ENCODE data around the gene CMTR1. TPM values are rescaled to one million over a fixed set of nuclear protein-coding genes. Genes with fewer than 3 reads are reported as not detected.
A peak's percentile ranks its signal among the peaks of the same experiment; 100 is the strongest.

The CMTR1 gene, protein sequence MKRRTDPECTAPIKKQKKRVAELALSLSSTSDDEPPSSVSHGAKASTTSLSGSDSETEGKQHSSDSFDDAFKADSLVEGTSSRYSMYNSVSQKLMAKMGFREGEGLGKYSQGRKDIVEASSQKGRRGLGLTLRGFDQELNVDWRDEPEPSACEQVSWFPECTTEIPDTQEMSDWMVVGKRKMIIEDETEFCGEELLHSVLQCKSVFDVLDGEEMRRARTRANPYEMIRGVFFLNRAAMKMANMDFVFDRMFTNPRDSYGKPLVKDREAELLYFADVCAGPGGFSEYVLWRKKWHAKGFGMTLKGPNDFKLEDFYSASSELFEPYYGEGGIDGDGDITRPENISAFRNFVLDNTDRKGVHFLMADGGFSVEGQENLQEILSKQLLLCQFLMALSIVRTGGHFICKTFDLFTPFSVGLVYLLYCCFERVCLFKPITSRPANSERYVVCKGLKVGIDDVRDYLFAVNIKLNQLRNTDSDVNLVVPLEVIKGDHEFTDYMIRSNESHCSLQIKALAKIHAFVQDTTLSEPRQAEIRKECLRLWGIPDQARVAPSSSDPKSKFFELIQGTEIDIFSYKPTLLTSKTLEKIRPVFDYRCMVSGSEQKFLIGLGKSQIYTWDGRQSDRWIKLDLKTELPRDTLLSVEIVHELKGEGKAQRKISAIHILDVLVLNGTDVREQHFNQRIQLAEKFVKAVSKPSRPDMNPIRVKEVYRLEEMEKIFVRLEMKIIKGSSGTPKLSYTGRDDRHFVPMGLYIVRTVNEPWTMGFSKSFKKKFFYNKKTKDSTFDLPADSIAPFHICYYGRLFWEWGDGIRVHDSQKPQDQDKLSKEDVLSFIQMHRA
- 28.7 and 40.0 TPM in 2 replicates for total RNA-seq (2014; rRNA removed; shearing (Covaris generic); ENCODE audit: low replicate concordance)

DNA sequence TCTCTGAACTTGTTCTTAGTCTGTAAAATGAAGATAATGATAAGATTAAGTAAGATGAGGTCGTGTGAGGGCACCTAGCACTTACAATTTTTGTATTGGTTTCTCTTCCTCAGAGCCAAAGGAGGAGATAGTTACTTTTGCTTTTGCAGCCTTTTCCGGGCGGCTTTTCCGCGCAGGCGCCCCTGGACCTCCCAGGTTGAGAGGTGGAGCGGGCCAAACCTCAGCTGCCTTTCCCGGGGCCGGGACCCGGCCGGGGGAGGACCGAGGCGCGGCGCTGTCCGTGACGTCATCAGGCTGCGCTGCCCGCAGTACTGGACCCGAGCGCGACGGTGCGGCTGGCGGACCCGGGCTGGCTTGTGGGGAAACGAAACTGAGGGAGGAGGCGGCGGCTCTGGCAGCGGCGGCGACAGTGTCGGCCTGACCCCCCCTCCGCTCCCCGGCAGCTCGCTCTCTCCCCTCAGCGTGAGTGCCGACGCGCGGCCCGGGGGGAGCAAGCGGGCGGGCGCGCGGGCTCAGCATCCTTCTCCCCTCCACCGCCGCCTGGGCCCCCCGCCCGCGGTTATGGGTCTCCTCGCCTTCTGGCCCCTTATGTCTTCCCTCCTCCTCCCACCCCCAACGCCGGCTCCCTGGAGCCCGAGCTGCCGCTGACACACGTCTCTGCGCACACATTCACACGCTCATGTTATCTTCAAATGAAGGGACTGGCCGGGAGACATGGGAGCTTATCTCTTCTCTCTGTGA, at the start of gene CMTR1:
CMTR1 (plus strand) TSS at position 306 of the 741 bp plus-strand sequence. CDS start 2,409 bp downstream, outside the sequence.
- Histone ChIP-seq H3K4me1 (ENCODE audit: low read length) (peaks cover 21% of the 10 kb centered on the region), H3K79me2 (ENCODE audit: low read length) (peaks cover 37% of the 10 kb centered on the region), H3K4me2 (ENCODE audit: low read depth, low read length, poor library complexity, severe bottlenecking) (peak within 1 kb of the TSS; percentile 89), H3K27me3 (ENCODE audit: low read length) (no peaks in the 10 kb centered on the region), H2AFZ (ENCODE audit: low read length) (peak within 1 kb of the TSS; percentile 98), H3K27ac (ENCODE audit: low read length) (peak within 1 kb of the TSS; percentile 79), H3K9me3 (ENCODE audit: low read length) (no peaks in the 10 kb centered on the region), H3K9ac (ENCODE audit: low read length) (peak within 1 kb of the TSS; percentile 97), H3K4me3 (ENCODE audit: low read length) (peak within 1 kb of the TSS; percentile 96), H3K36me3 (ENCODE audit: insufficient read depth, low read length) (no peaks in the 10 kb centered on the region; the same call in 1 of the 2 replicates), H4K20me1 (ENCODE audit: insufficient read depth, low read depth, low read length) (no peaks in the 10 kb centered on the region; the same call in 1 of the 2 replicates), H3K9me2 (replicated peaks; ENCODE audit: insufficient read depth, low read length) (no peaks in the 10 kb centered on the region)
- DNase-seq, result peak; percentile 98

DNA sequence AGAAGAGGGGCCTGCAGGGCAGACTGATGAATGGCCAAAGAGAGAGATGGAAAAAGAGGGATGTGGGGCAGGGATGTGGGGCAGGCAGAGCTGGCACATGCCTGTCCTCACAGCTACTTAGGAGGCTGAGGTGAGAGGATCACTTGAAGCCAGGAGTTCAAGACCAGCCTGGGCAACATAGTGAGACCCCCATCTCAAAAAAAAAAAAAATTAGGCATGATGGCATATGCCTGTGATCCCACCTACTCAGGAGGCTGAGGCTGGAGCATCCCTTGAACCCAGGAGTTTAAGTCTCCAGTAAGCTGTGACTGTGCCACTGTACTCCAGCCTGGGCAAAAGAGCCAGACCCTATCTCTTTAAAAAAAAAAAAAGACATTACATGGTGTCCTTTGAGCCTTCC, 44.4 kb upstream of the CMTR1 start:
- Histone ChIP-seq H3K4me3 (ENCODE audit: low read length) (no peak overlapping the region), H3K9me2 (replicated peaks; ENCODE audit: insufficient read depth, low read length) (no peaks in the 10 kb centered on the region), H3K9ac (ENCODE audit: low read length) (no peak overlapping the region), H4K20me1 (ENCODE audit: insufficient read depth, low read depth, low read length) (no peaks in the 10 kb centered on the region), H3K4me1 (ENCODE audit: low read length) (no peaks in the 10 kb centered on the region), H3K27ac (ENCODE audit: low read length) (no peak overlapping the region), H3K36me3 (ENCODE audit: insufficient read depth, low read length) (peaks cover 13% of the 10 kb centered on the region; the same call in 1 of the 2 replicates), H3K9me3 (ENCODE audit: low read length) (no peaks in the 10 kb centered on the region), H2AFZ (ENCODE audit: low read length) (no peak overlapping the region), H3K79me2 (ENCODE audit: low read length) (no peaks in the 10 kb centered on the region), H3K27me3 (ENCODE audit: low read length) (no peaks in the 10 kb centered on the region), H3K4me2 (ENCODE audit: low read depth, low read length, poor library complexity, severe bottlenecking) (no peak overlapping the region)
- peak; percentile 32 for DNase-seq

DNA sequence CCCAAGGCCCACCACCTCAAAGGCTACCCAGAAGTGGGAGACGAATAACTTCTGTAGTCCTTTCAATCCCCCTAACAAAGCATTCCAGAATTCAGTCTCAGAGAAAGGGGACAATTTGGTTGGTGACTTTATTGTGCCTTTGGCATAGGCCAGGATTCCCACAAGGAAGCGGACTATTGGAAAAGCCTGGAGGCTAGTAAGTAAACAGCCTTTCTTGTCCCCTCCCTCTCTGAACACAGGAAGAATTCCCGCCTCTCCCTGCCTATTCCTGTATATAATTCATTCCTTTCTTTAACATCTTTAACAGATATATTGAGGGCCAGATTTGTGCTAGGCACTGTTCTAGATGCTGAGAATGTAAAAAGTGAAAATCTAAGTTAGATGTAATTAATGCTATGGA, 43.2 kb upstream of the CMTR1 start:
- Histone ChIP-seq H2AFZ (ENCODE audit: low read length) (no peak overlapping the region), H3K9me3 (ENCODE audit: low read length) (no peaks in the 10 kb centered on the region), H3K79me2 (ENCODE audit: low read length) (no peaks in the 10 kb centered on the region), H3K9ac (ENCODE audit: low read length) (no peak overlapping the region), H3K27ac (ENCODE audit: low read length) (no peak overlapping the region), H3K4me3 (ENCODE audit: low read length) (no peak overlapping the region), H3K4me2 (ENCODE audit: low read depth, low read length, poor library complexity, severe bottlenecking) (no peak overlapping the region), H3K4me1 (ENCODE audit: low read length) (no peaks in the 10 kb centered on the region), H3K9me2 (replicated peaks; ENCODE audit: insufficient read depth, low read length) (no peaks in the 10 kb centered on the region), H4K20me1 (ENCODE audit: insufficient read depth, low read depth, low read length) (no peaks in the 10 kb centered on the region), H3K27me3 (ENCODE audit: low read length) (no peaks in the 10 kb centered on the region), H3K36me3 (ENCODE audit: insufficient read depth, low read length) (peaks cover 13% of the 10 kb centered on the region; the same call in 1 of the 2 replicates)
- peak; percentile 14 for DNase-seq

DNA sequence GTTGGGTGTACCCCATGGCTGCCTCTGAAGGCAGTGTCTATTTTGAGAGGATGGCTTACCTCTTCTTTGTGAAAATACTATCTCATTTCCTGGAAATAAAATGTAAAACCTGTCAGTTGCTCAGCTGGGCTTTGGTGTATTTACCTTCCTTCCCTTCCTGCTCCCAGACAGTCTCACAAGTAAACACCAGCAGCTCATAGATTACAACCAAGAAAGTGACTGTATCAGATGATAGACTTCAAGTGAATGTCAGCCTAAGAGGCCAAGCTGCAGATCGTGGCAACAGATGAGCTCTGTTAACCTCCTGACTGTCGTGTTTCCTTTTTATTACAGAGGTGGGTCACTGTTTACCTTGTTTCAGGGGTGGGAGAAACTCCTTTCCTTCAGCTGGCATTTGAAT, 41.9 kb upstream of the CMTR1 start:
- H3K4me3 ChIP-seq (ENCODE audit: low read length), result no peak overlapping the region
- H2AFZ ChIP-seq (ENCODE audit: low read length), result no peak overlapping the region
- H4K20me1 ChIP-seq (ENCODE audit: insufficient read depth, low read depth, low read length), result no peaks in the 10 kb centered on the region
- DNase-seq, result no peak
- H3K27me3 ChIP-seq (ENCODE audit: low read length), result no peaks in the 10 kb centered on the region
- H3K4me2 ChIP-seq (ENCODE audit: low read depth, low read length, poor library complexity, severe bottlenecking), result no peak overlapping the region
- H3K27ac ChIP-seq (ENCODE audit: low read length), result no peak overlapping the region
- H3K9me3 ChIP-seq (ENCODE audit: low read length), result no peaks in the 10 kb centered on the region
- H3K9ac ChIP-seq (ENCODE audit: low read length), result no peak overlapping the region
- H3K36me3 ChIP-seq (ENCODE audit: insufficient read depth, low read length), result peaks cover 13% of the 10 kb centered on the region; the same call in 1 of the 2 replicates
- no peaks in the 10 kb centered on the region for H3K9me2 ChIP-seq (replicated peaks; ENCODE audit: insufficient read depth, low read length)
- no peaks in the 10 kb centered on the region for H3K4me1 ChIP-seq (ENCODE audit: low read length)
- no peaks in the 10 kb centered on the region for H3K79me2 ChIP-seq (ENCODE audit: low read length)

DNA sequence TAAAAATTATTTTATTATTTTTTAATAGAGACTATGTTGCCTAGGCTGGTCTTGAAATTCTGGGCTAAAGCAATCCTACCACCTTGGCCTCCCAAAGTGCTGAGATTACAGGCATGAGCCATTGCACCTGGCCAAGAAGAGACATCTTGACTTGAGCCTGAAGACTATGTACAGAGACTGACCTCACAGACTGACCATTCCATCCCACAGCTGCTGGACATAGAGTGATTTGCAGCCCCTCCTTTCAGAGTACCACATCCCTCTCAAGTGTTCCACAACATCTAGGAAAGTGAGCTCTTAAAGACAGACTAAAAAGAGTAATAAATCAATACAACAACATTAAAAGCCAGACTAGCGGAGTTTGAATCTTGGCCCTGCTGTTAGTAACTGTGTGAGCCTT, 40.2 kb upstream of the CMTR1 start:
- H3K4me2 ChIP-seq (ENCODE audit: low read depth, low read length, poor library complexity, severe bottlenecking), result no peak overlapping the region
- DNase-seq, result no peak

DNA sequence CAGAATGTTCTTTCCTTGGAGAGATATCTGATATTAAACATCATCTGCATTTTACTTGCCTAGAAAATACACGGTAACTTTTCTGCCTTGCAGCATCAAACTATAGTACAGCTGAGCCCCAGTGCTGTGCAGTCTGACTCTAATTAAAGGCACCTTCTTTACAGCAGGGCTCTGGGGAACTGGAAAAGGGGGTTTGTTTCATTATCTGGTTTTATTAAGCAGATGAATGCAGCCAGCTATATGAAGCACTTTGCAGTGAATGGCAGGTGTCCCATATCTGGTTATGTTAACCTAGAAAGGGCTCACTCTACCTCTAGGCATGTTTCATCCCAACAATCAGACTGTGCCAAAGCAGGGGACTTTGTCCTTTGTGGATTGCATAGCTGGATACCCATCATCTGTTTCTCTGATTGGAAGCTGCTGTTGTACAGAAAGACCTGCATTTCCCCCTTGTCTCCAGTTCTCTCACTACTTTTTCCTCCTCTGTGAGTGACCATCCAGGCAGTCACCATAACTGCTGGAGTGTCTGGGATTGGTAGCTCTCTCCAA, 39.6 kb upstream of the CMTR1 start:
- Histone ChIP-seq H3K36me3 (ENCODE audit: insufficient read depth, low read length) (peaks cover 6% of the 10 kb centered on the region; the same call in 1 of the 2 replicates), H3K9me3 (ENCODE audit: low read length) (no peaks in the 10 kb centered on the region), H3K4me2 (ENCODE audit: low read depth, low read length, poor library complexity, severe bottlenecking) (no peak overlapping the region), H4K20me1 (ENCODE audit: insufficient read depth, low read depth, low read length) (no peaks in the 10 kb centered on the region), H3K9ac (ENCODE audit: low read length) (no peak overlapping the region), H2AFZ (ENCODE audit: low read length) (no peak overlapping the region), H3K4me3 (ENCODE audit: low read length) (no peak overlapping the region), H3K9me2 (replicated peaks; ENCODE audit: insufficient read depth, low read length) (no peaks in the 10 kb centered on the region), H3K79me2 (ENCODE audit: low read length) (no peaks in the 10 kb centered on the region), H3K4me1 (ENCODE audit: low read length) (no peaks in the 10 kb centered on the region), H3K27me3 (ENCODE audit: low read length) (no peaks in the 10 kb centered on the region), H3K27ac (ENCODE audit: low read length) (no peak overlapping the region)
- peak; percentile 36 for DNase-seq

More for the DNA sequence above, 40.2 kb upstream of the CMTR1 start:
- no peak overlapping the region for H3K27ac ChIP-seq (ENCODE audit: low read length)
- H3K27me3 ChIP-seq (ENCODE audit: low read length), result no peaks in the 10 kb centered on the region
- H4K20me1 ChIP-seq (ENCODE audit: insufficient read depth, low read depth, low read length), result no peaks in the 10 kb centered on the region
- H3K9me3 ChIP-seq (ENCODE audit: low read length), result no peaks in the 10 kb centered on the region
- H3K79me2 ChIP-seq (ENCODE audit: low read length), result no peaks in the 10 kb centered on the region
- peaks cover 9% of the 10 kb centered on the region; the same call in 1 of the 2 replicates for H3K36me3 ChIP-seq (ENCODE audit: insufficient read depth, low read length)
- no peak overlapping the region for H2AFZ ChIP-seq (ENCODE audit: low read length)
- no peaks in the 10 kb centered on the region for H3K4me1 ChIP-seq (ENCODE audit: low read length)
- H3K9me2 ChIP-seq (replicated peaks; ENCODE audit: insufficient read depth, low read length), result no peaks in the 10 kb centered on the region
- no peak overlapping the region for H3K9ac ChIP-seq (ENCODE audit: low read length)
- H3K4me3 ChIP-seq (ENCODE audit: low read length), result no peak overlapping the region

GRCh38 chr6:37396571-37397180, 36.3 kb upstream of the CMTR1 start:
- H3K9me2 ChIP-seq (replicated peaks; ENCODE audit: insufficient read depth, low read length), result no peaks in the 10 kb centered on the region
- H3K9ac ChIP-seq (ENCODE audit: low read length), result no peak overlapping the region
- no peaks in the 10 kb centered on the region for H3K79me2 ChIP-seq (ENCODE audit: low read length)
- H2AFZ ChIP-seq (ENCODE audit: low read length), result no peak overlapping the region
- H4K20me1 ChIP-seq (ENCODE audit: insufficient read depth, low read depth, low read length), result no peaks in the 10 kb centered on the region
- no peaks in the 10 kb centered on the region for H3K27me3 ChIP-seq (ENCODE audit: low read length)
- no peak overlapping the region for H3K4me2 ChIP-seq (ENCODE audit: low read depth, low read length, poor library complexity, severe bottlenecking)
- H3K4me3 ChIP-seq (ENCODE audit: low read length), result no peak overlapping the region
- no peak for DNase-seq
- H3K4me1 ChIP-seq (ENCODE audit: low read length), result no peaks in the 10 kb centered on the region
- H3K9me3 ChIP-seq (ENCODE audit: low read length), result no peaks in the 10 kb centered on the region
- no peaks in the 10 kb centered on the region for H3K36me3 ChIP-seq (ENCODE audit: insufficient read depth, low read length)
- no peak overlapping the region for H3K27ac ChIP-seq (ENCODE audit: low read length)

Measured in Karpas-422 (cell line).